ENCODE results near the gene SLC2A2.
"Not testable (repeated sequence)": the region's sequence is repeated elsewhere in the genome, so short reads cannot be mapped to it uniquely, and the experiment has no call there.

Gene SLC2A2

GRCh38 chr3:170982733-170983132, 43.8 kb downstream of the SLC2A2 start:
- DNase-seq: no peak

DNA sequence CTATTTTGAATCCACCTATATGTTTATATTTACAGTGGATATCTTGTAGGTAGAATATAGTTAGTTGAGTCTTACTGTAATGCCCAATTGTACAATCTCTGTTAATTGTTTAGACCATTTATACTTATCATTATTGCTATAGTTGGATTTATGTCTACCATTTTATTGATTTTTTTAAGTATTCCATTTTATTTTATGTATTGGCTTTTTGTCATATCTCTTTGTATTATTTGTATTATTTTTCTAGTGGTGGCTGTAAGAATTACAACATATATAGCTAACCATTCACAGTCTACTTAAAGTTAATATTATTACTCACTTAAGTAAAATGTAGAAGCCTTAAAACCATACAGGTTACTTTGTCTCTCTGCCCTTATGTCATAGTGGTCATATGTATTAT, 46.1 kb downstream of the SLC2A2 start:
- no peak for DNase-seq

DNA sequence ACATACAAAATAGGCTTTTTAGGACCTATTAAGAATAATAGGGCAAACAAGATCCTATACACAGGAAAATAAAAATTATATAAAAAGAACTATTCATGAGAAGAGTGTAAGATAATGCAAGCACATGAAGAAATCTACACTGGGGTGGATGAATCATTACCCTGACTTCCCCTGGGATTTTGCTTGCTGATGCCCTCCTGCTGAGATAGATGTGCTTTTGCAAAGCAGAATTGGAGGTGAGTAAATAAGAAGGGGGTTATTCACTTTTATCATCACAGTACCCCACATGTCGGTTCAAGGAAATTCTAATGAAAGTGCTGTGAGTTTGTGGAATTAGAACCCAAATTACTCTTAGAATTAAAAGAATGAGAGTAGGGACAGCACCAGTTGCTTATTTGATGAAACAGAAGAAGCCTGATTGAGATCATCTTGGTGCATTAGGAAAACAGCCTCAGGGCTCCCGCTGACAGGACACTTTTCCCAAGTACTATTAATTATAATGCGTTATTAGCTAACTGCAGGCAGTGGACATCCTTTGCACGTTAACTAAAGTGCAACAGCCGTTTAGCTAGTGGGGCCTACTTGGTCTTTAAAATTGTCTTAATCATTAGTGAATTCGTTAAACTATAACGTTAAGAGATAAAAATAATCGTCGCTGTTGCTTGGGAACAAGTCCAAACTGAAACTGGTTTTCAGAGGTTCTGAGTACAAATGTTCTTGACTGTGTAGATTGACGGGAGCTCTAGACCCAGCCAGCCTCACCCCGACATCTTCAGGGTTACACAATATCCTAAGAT, 48.4 kb downstream of the SLC2A2 start:
- no peak for DNase-seq

DNA sequence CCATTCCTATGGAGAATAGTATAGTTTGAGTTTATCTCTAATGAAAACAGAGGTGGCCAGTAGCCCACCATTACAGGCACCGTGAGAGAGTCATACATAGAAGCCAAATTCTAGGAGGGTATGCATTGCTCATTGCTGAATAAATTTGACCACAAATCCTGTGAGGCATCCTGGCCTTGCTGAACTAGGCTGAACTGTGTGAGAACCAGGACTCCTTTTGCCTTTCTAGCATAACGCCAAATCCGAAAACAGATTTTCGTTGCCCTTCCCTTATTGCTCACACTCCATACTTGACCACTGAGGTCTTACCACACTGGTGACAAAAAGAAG, 50.4 kb downstream of the SLC2A2 start:
- DNase-seq: no peak

DNA sequence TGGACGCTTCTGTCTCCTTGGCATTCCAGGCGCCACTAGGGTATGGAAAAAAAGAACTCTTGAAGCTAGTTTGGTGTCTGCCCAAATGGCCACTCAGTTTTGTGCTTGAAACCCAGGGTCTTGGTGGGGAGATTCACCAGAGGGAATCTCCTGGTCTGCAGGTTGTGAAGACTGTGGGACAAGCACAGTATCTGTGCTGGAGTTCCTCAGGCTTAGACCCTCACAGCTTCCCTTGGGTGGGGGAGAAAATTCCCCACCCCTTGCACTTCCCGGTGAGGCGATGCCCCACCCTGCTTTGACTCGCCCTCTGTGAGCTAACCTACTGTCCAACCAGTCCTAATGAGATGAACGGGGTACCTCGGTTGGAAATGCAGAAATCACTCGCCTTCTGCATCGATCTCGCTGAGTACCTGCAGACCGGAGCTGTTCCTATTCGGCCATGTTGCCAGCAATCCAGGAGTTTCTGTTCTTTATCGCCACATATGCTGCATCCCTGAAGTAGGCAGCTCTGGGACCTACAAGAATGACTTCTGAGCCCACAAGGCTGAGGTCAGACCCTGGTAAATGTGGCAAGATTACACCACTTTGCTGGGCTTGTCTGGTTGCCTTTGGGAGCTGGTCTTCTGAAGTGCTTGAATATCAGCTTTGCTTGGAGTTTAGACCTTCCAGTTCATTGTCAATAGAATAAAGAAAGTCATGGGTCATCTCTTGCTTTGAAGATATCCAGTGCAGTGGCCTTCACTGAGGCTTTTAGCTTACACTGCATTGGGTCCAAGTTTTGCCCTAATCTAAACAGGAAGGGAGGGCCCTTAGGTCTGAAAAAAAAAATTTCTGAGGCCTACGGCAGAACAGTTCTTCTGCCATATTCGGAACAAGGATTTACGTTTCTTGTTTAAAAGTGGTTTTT, 51.0 kb downstream of the SLC2A2 start:
- no peak for DNase-seq

- no peak for DNase-seq
Observed at GRCh38 chr3:170974872-170975271, 51.6 kb downstream of the SLC2A2 start.

GRCh38 chr3:170972917-170973316, 53.6 kb downstream of the SLC2A2 start:
- DNase-seq: not testable (repeated sequence)

DNA sequence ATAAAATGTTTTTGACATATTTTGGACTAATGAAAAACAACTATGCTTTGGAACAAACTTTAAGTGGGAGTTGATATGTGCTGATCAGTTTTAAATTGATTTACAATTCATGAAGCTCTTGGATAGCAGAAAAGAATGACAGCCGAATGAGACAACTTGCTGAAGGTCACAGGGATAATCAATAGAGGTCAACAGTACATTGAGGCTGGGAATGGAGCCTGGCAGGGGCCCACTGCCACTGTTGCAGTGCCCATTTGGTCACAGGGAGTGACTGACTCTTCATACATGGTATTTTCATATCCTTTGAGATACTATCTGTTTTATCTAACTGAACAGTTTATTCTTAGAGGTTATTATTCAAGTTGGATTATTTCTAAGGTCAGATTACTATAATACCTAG, 59.4 kb downstream of the SLC2A2 start:
- no peak for DNase-seq

DNA sequence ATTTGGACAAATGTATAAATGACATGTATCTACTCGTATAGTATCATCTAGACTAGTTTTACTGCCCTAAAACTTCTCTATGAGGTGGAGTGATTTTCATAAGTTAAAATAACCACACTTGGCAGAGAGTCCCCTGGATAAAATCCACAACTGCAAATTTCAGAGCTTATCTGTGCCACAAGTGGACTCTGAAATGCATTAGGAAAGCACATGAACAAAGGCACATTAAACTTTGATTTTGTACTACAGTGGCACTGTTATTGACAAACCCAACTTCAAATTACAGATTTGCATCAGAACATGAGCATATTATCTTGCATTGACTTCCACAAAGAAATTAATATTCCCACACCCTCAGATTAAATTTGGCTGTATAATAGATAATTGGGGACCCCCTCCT, 60.0 kb downstream of the SLC2A2 start:
- no peak for DNase-seq

- DNase-seq: no peak
Observed at GRCh38 chr3:170962411-170962810, 64.1 kb downstream of the SLC2A2 start.

DNA sequence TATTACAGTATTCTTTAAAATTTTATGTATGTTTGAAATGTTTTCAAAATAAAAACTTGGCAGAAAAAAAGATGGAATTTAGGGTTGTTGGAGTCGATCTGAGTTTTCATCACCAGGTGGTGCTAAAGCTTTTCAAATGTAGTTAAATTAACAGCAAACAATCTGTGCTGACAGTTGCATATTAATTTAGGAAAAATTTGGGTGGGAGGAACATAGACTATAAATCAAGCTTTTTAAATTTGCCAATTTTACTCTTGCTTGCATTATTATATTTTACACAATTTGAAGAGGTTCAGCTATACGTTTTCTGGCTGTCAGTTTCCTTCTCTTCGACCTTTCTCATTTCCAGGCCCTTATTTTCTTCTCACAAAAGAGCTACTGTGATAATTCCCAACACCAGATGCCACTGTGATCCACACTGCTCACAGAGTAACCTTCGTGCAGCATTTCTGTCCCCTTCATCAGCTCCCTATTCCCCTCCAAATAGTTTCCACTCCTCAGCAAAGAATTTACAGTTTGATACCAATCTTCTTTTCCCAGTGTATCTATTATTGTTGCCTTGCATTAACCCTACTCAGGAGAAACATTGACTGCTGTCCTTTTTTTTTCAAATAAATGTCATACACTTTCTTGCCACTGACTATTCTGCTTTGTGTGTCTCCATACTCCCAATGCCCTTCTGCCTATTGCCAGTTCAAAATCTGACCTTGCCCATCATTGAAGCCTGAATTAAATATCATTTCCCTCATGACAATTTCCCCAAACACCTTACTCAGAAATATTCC, 64.7 kb downstream of the SLC2A2 start:
- no peak for DNase-seq

GRCh38 chr3:170959457-170959856, 67.1 kb downstream of the SLC2A2 start:
- DNase-seq: no peak

DNA sequence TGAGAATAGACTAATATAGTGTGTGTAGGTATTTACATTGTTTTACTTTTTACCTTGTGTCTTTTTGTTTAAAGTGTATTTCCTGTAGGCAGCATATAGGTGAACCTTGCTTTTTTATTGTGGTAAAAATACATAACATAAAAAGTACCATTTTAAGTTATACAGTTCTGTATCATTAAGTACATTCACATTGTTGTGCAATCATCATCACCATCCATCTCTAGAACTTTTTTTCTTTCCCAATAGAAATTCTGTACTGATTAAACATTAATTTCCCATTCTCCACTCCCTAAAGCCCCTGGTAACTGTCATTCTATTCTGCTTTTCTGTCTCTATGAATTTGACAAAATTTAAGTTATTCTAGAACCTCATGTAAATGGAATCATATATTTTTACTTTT, 69.9 kb downstream of the SLC2A2 start:
- DNase-seq: no peak

DNA sequence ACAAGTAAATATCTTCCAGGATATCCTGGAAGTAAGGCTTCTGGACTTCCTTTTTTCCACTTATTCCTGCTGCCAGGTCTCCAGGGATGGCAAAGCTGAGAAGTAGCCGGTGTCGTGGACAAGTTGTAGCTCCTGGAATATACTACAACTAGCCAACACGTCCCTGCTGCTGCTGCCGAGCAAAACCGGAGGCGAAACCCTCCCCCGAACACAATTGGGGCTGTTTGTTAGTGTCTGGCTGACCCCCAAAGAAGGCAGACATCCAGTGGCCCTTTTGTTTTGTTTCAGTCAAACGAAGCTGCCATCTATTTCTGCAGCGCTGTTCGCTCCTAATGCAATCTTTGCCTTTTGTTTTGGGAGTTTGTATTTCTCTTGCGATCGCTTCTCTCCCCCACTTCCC, 72.8 kb downstream of the SLC2A2 start:
- no peak for DNase-seq

DNA sequence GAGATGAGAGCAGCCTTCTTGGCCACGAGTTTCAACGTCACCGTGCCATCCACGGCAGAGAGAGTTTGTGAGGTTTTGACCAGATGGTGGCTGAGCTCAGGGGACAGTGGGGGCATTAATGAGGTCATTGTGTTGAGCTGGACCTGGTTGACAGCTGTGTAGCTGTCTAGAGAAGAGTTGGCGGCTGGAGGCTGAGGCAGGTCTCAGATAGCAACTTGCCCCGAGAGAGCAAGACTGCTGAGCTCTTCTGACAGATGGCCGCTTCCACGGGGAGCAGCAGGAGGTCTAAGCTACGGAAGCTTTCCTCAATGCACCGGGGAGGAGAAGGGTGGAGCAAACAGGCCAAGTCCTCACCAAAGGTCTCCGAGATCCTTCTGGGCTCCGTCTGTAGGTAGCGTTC, 73.3 kb downstream of the SLC2A2 start:
- DNase-seq: no peak

DNA sequence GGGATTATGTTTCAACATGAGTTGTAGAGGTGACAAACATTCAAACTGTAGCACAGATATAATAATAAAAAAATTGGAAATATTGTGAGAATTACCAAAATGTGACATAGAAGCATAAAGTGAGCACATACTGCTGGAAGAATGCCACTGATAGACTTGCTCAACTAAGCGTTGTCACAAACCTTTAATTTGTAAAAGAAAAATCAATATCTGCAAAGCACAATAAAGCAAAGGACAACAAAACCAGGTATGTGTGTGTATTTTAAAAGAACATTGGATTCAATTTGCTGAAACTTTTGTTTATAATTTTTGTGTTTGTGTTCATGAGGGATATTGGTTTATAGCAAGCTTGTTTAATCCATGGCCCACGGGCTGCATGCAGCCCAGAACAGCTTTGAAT, 77.3 kb downstream of the SLC2A2 start:
- DNase-seq: no peak

DNA sequence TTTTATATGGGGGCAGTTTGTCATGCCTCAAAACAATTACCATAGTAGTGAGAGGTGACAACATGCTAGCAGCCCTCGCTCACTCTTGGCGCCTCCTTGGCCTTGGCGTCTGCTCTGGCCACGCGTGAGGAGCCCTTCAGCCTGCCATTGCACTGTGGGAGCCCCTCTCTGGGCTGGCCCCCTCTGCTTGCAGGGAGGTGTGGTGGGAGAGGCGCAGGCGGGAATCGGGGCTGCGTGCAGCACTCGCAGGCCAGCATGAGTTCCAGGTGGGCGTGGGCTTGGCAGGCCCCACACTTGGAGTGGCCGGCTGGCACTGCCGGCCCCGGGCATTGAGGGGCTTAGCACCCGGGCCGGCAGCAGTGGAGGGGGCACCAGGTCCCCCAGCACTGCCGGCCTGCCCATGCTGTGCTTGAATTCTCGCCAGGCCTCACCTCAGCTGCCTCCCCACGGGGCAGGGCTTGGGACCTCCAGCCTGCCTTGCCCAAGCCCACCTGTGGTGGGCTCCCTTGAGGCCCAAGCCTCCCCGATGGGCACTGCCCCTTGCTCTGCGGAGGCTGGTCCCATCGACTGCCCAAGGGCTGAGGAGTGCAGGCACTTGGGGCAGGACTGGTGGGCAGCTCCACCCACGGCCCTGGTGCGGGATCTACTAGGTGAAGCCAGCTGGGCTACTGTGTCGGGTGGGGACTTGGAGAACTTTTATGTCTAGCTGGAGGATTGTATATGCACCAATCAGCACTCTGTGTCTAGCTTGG, 79.3 kb downstream of the SLC2A2 start:
- no peak for DNase-seq

All from NCI-H146 (cell line).